ENCODE data around the gene SEMA3G. TPM values are rescaled to one million over a fixed set of nuclear protein-coding genes. Genes with fewer than 3 reads are reported as not detected.

Gene SEMA3G
- total and polyA plus RNA-seq, 2 experiments from 2014 or later, result 0.47 to 2.5 TPM

GRCh38 chr3:52383446-52383845, 61.5 kb downstream of the SEMA3G start:
- DNase-seq (ENCODE audit: low spot score), result no peak
- Histone ChIP-seq H3K4me3 (no peak overlapping the region), H3K4me2 (no peak overlapping the region), H4K20me1 (replicated peaks; ENCODE audit: insufficient read depth) (no peaks in the 10 kb centered on the region), H3K27me3 (ENCODE audit: insufficient read depth) (no peaks in the 10 kb centered on the region), H3K27ac (ENCODE audit: low read depth) (no peak overlapping the region), H3K4me1 (ENCODE audit: insufficient read depth) (peaks cover 3% of the 10 kb centered on the region; the same call in 1 of the 2 replicates), H3K36me3 (ENCODE audit: insufficient read depth) (no peaks in the 10 kb centered on the region), H3K79me2 (replicated peaks; ENCODE audit: insufficient read depth) (no peaks in the 10 kb centered on the region), H3K9me2 (ENCODE audit: insufficient read depth) (no peaks in the 10 kb centered on the region), H2AFZ (no peak overlapping the region), H3F3A (replicated peaks; ENCODE audit: low read depth) (0 out of 2 replicates have a peak, but pooled peaks cover 2% of the 10 kb centered on the region)
- peaks cover 3% of the 10 kb centered on the region for H3K27me3 Mint-ChIP-seq (ENCODE audit: insufficient read depth, low read depth, poor library complexity)
- H3K9me3 Mint-ChIP-seq, result no peaks in the 10 kb centered on the region
- no peak overlapping the region for H3K4me3 Mint-ChIP-seq
- no peak for ATAC-seq
- no peak overlapping the region for H3K27ac Mint-ChIP-seq
- H3K4me1 Mint-ChIP-seq, result peaks cover 9% of the 10 kb centered on the region
- TF ChIP-seq ZNF462 (CRISPR knock-in tag; IDR thresholded peaks at IDR 0.05) (no peak), POLR2AphosphoS5 (IDR thresholded peaks at IDR 0.05; ENCODE audit: low read depth) (no peak), REST (IDR thresholded peaks at IDR 0.05; ENCODE audit: unreplicated experiment) (no peak), CREB1 (CRISPR knock-in tag; IDR thresholded peaks at IDR 0.05; ENCODE audit: low read depth) (no peak), EZH2 (IDR thresholded peaks at IDR 0.05; ENCODE audit: low read depth, unreplicated experiment) (no peak), CTCF (conservative IDR thresholded peaks at IDR 0.05; ENCODE audit: low read depth in 2 of 2) (no peak), JUNB (IDR thresholded peaks at IDR 0.05; ENCODE audit: unreplicated experiment) (no peak), STAT1 (IDR thresholded peaks at IDR 0.05; ENCODE audit: unreplicated experiment) (no peak), ZNF114 (CRISPR knock-in tag; IDR thresholded peaks at IDR 0.05) (no peak), NANOG (IDR thresholded peaks at IDR 0.05; ENCODE audit: borderline replicate concordance) (no peak), ETS1 (IDR thresholded peaks at IDR 0.05) (no peak), EZH2phosphoT487 (IDR thresholded peaks at IDR 0.05; ENCODE audit: unreplicated experiment) (no peak), ZNF331 (CRISPR knock-in tag; IDR thresholded peaks at IDR 0.05; ENCODE audit: low read depth) (no peak)
- H3K36me3 Mint-ChIP-seq (ENCODE audit: low read depth), result no peaks in the 10 kb centered on the region

All from GM23338 (cell line).